ENCODE measurements around the gene ISCA1. TPM values are rescaled to one million over a fixed set of nuclear protein-coding genes. Genes with fewer than 3 reads are reported as not detected.

Gene ISCA1
- total and polyA plus RNA-seq, 2 of the 8 experiments (the other 6 are each of a cell fraction or from before 2014, with no cell fraction given): 35.0 to 40.0 TPM

- no peak overlapping the region for H3K14ac ChIP-seq (ENCODE audit: insufficient read length)
- H3K23ac ChIP-seq (ENCODE audit: insufficient read length): no peak overlapping the region
- H2AFZ ChIP-seq (ENCODE audit: low read length): no peak overlapping the region
- H4K8ac ChIP-seq (ENCODE audit: extremely low read depth, insufficient read depth, low read length): no peak overlapping the region
- peaks cover 0 to 8% (median 4%) of the 10 kb centered on the region in 4 experiments; a peak in 3 of 7 replicates for H3K4me1 ChIP-seq (replicated peaks in 1 of 4; ENCODE audit: control insufficient read depth in 3 of 4, insufficient read depth in 4 of 4, low read length in 3 of 4)
- H3K27me3 ChIP-seq (replicated peaks in 1 of 4; ENCODE audit: control insufficient read depth in 3 of 4, extremely low read depth in 1 of 4, insufficient read depth in 3 of 4, low read length in 3 of 4): no peaks in the 10 kb centered on the region; a peak in 1 of 7 replicates
- no peak overlapping the region for H3K9ac ChIP-seq (replicated peaks in 1 of 4; ENCODE audit: extremely low read depth in 1 of 4, low read depth in 3 of 4, low read length in 3 of 4)
- H3K27ac ChIP-seq (ENCODE audit: low read depth, low read length): 0 out of 2 replicates have a peak overlapping the region, but pooled peaks have one; percentile 42
- no peak overlapping the region for H3K18ac ChIP-seq (ENCODE audit: extremely low read depth, low read length)
- peak overlapping the region; percentile 76; the same call in 1 of the 2 replicates for H2BK5ac ChIP-seq (ENCODE audit: low read depth, low read length)
- no peaks in the 10 kb centered on the region for H3K79me2 ChIP-seq (ENCODE audit: control insufficient read depth in 1 of 2, insufficient read depth in 2 of 2, low read length in 2 of 2)
- H3K56ac ChIP-seq (replicated peaks; ENCODE audit: insufficient read length, low read depth, low read length): no peak overlapping the region
- no peak overlapping the region for H4K5ac ChIP-seq (ENCODE audit: insufficient read length, low read depth, low read length)
- peak overlapping the region; percentile 89; the same call in 1 of the 2 replicates for H2BK12ac ChIP-seq (ENCODE audit: low read depth, low read length)
- no peak overlapping the region for H3K4ac ChIP-seq (replicated peaks; ENCODE audit: insufficient read length, low read depth, low read length)
- no peak overlapping the region for H2BK120ac ChIP-seq (replicated peaks; ENCODE audit: low read depth, low read length)
- H4K20me1 ChIP-seq (replicated peaks in 1 of 2; ENCODE audit: control insufficient read depth in 1 of 2, insufficient read depth in 2 of 2, low read length in 2 of 2): no peaks in the 10 kb centered on the region
- no peak for DNase-seq (ENCODE audit: low read depth in 1 of 2, low spot score in 2 of 2)
- ChIA-PET POLR2A (ENCODE audit: partially characterized antibody) (interaction anchor here (0.6 kb wide), 1 partner anchor 123 kb away, joined by 3 read pairs; no protein-coding TSS in a partner anchor), CTCF (ENCODE audit: partially characterized antibody) (interaction anchor here (0.6 to 1.7 kb wide), 6 partner anchors 10 to 1096 kb away, joined by 3 to 5 read pairs (median 4); no protein-coding TSS in a partner anchor)
- H3K4me3 ChIP-seq (ENCODE audit: extremely low read depth in 1 of 4, insufficient read depth in 2 of 4, low read depth in 3 of 4, low read length in 4 of 4): no peak overlapping the region
- H2BK15ac ChIP-seq (ENCODE audit: low read length): no peak overlapping the region
- H3K9me3 ChIP-seq (ENCODE audit: insufficient read depth in 2 of 2, low read depth in 1 of 2, low read length in 1 of 2): no peaks in the 10 kb centered on the region
- no peak overlapping the region for H2AK5ac ChIP-seq (ENCODE audit: low read depth, low read length)
- no peaks in the 10 kb centered on the region for H3K79me1 ChIP-seq (ENCODE audit: low read depth, low read length)
- H3K36me3 ChIP-seq (ENCODE audit: control insufficient read depth in 2 of 4, insufficient read depth in 4 of 4, low read length in 3 of 4): no peaks in the 10 kb centered on the region
- 10% methylated on average over 7 of the region's 7 CpGs; no CpG with 5 or more reads in 1 of the 2 experiments for WGBS, 2 experiments (ENCODE audit: extremely low coverage in 1 of 2, insufficient coverage in 1 of 2, insufficient read length in 1 of 2, insufficient replicate concordance in 2 of 2, low coverage in 1 of 2, low lambda C conversion rate in 2 of 2, missing lambda C conversion rate in 1 of 2)
- peaks cover 7% of the 10 kb centered on the region for H3K23me2 ChIP-seq (ENCODE audit: low read depth, low read length)
- no peak overlapping the region for H4K91ac ChIP-seq (replicated peaks; ENCODE audit: insufficient read length, low read length)
- H2BK20ac ChIP-seq (ENCODE audit: low read length): no peak overlapping the region
- peak overlapping the region; percentile 18 to 36; a peak in 1 of 4 replicates for H3K4me2 ChIP-seq (ENCODE audit: insufficient read depth in 1 of 2, low read depth in 2 of 2, low read length in 2 of 2)
- peak; percentile 81 for FAIRE-seq
- TF ChIP-seq TAF1 (IDR thresholded peaks at IDR 0.05; ENCODE audit: low read depth, low read length): peak; percentile 47; the same call in 1 of the 2 replicates
- peak; percentile 71 for TF ChIP-seq CREB1 (IDR thresholded peaks at IDR 0.05)
- TF ChIP-seq CEBPB (IDR thresholded peaks at IDR 0.05; ENCODE audit: low read depth, low read length): peak; percentile 99
- 0 out of 3 replicates have a peak, but pooled peaks of 1 of the 2 experiments have one; percentile 25 for TF ChIP-seq POLR2A (IDR thresholded peaks at IDR 0.05; ENCODE audit: control extremely low read depth in 1 of 2, low read depth in 2 of 2, low read length in 2 of 2)
- TF ChIP-seq, protein P1, sequence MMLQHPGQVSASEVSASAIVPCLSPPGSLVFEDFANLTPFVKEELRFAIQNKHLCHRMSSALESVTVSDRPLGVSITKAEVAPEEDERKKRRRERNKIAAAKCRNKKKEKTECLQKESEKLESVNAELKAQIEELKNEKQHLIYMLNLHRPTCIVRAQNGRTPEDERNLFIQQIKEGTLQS (IDR thresholded peaks at IDR 0.05; ENCODE audit: insufficient read depth, low read depth, low read length): peak; percentile 89
- TF ChIP-seq RAD21 (IDR thresholded peaks at IDR 0.05 in 1 of 2, conservative IDR thresholded peaks at IDR 0.05 in 1 of 2; ENCODE audit: low read depth in 2 of 2, low read length in 2 of 2): peak; percentile 48 to 61; a peak in 3 of 4 replicates
- TF ChIP-seq, protein P2, sequence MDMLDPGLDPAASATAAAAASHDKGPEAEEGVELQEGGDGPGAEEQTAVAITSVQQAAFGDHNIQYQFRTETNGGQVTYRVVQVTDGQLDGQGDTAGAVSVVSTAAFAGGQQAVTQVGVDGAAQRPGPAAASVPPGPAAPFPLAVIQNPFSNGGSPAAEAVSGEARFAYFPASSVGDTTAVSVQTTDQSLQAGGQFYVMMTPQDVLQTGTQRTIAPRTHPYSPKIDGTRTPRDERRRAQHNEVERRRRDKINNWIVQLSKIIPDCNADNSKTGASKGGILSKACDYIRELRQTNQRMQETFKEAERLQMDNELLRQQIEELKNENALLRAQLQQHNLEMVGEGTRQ (IDR thresholded peaks at IDR 0.05; ENCODE audit: low read length): no peak
- TF ChIP-seq, protein P3, sequence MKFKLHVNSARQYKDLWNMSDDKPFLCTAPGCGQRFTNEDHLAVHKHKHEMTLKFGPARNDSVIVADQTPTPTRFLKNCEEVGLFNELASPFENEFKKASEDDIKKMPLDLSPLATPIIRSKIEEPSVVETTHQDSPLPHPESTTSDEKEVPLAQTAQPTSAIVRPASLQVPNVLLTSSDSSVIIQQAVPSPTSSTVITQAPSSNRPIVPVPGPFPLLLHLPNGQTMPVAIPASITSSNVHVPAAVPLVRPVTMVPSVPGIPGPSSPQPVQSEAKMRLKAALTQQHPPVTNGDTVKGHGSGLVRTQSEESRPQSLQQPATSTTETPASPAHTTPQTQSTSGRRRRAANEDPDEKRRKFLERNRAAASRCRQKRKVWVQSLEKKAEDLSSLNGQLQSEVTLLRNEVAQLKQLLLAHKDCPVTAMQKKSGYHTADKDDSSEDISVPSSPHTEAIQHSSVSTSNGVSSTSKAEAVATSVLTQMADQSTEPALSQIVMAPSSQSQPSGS (IDR thresholded peaks at IDR 0.05; ENCODE audit: low read length): peak; percentile 94
- TF ChIP-seq POLR2AphosphoS5 (IDR thresholded peaks at IDR 0.05; ENCODE audit: low read depth, low read length): peak; percentile 30; the same call in 1 of the 2 replicates
- no peak for TF ChIP-seq SP1 (IDR thresholded peaks at IDR 0.05; ENCODE audit: low read depth, low read length)
These were observed 4.7 kb upstream of the ISCA1 start for GRCh38 chr9:86287013-86287412.

Measured in H1 (cell line).